Measurements from ENCODE around the gene TBC1D16. TPM values are rescaled to one million over a fixed set of nuclear protein-coding genes. Genes with fewer than 3 reads are reported as not detected.

Gene TBC1D16
- total RNA-seq, 2 donors from 2014 or later, result 1.9 to 2.6 TPM

GRCh38 chr17:79930062-79930876 lies 105.4 kb downstream of the TBC1D16 start:
- no peak for DNase-seq
- no peak overlapping the region for H3K4me3 Mint-ChIP-seq
- H3K36me3 Mint-ChIP-seq (ENCODE audit: low read depth), result no peaks in the 10 kb centered on the region
- no peak for ATAC-seq
- H3K4me1 Mint-ChIP-seq, result peaks cover 9% of the 10 kb centered on the region
- H3K27ac Mint-ChIP-seq, result no peak overlapping the region
- H3K27me3 Mint-ChIP-seq, result peaks cover 51% of the 10 kb centered on the region
- no peaks in the 10 kb centered on the region for H3K9me3 ChIP-seq (ENCODE audit: control insufficient read depth, low read length, poor library complexity, severe bottlenecking)

GRCh38 chr17:79929257-79930061 lies 106.2 kb downstream of the TBC1D16 start:
- H3K27ac Mint-ChIP-seq, result no peak overlapping the region
- no peaks in the 10 kb centered on the region for H3K36me3 Mint-ChIP-seq (ENCODE audit: low read depth)
- peaks cover 8% of the 10 kb centered on the region for H3K4me1 Mint-ChIP-seq
- H3K9me3 ChIP-seq (ENCODE audit: control insufficient read depth, low read length, poor library complexity, severe bottlenecking), result no peaks in the 10 kb centered on the region
- H3K27me3 Mint-ChIP-seq, result peaks cover 54% of the 10 kb centered on the region
- H3K4me3 Mint-ChIP-seq, result no peak overlapping the region
- DNase-seq (no peak), ATAC-seq (no peak)

GRCh38 chr17:79928502-79929256 lies 107.0 kb downstream of the TBC1D16 start:
- Mint-ChIP-seq H3K4me3 (peak overlapping the region; percentile 9), H3K27me3 (peaks cover 50% of the 10 kb centered on the region), H3K27ac (no peak overlapping the region), H3K36me3 (ENCODE audit: low read depth) (no peaks in the 10 kb centered on the region), H3K4me1 (peaks cover 3% of the 10 kb centered on the region)
- DNase-seq (no peak), ATAC-seq (no peak)
- no peaks in the 10 kb centered on the region for H3K9me3 ChIP-seq (ENCODE audit: control insufficient read depth, low read length, poor library complexity, severe bottlenecking)

GRCh38 chr17:79927688-79928501 lies 107.8 kb downstream of the TBC1D16 start:
- H3K4me3 Mint-ChIP-seq, result no peak overlapping the region
- DNase-seq, result no peak
- no peak overlapping the region for H3K27ac Mint-ChIP-seq
- peaks cover 42% of the 10 kb centered on the region for H3K27me3 Mint-ChIP-seq
- H3K4me1 Mint-ChIP-seq, result peaks cover 3% of the 10 kb centered on the region
- H3K36me3 Mint-ChIP-seq (ENCODE audit: low read depth), result no peaks in the 10 kb centered on the region
- H3K9me3 ChIP-seq (ENCODE audit: control insufficient read depth, low read length, poor library complexity, severe bottlenecking), result no peaks in the 10 kb centered on the region
- no peak for ATAC-seq

- peaks cover 3% of the 10 kb centered on the region for H3K4me1 Mint-ChIP-seq
- peaks cover 35% of the 10 kb centered on the region for H3K27me3 Mint-ChIP-seq
- H3K36me3 Mint-ChIP-seq (ENCODE audit: low read depth), result no peaks in the 10 kb centered on the region
- ATAC-seq (no peak), DNase-seq (no peak)
- H3K4me3 Mint-ChIP-seq, result no peak overlapping the region
- H3K27ac Mint-ChIP-seq, result no peak overlapping the region
- no peaks in the 10 kb centered on the region for H3K9me3 ChIP-seq (ENCODE audit: control insufficient read depth, low read length, poor library complexity, severe bottlenecking)
Observed at GRCh38 chr17:79927136-79927661, 108.5 kb downstream of the TBC1D16 start.

GRCh38 chr17:79926605-79927135 lies 109.0 kb downstream of the TBC1D16 start:
- no peak overlapping the region for H3K4me3 Mint-ChIP-seq
- ATAC-seq (no peak), DNase-seq (no peak)
- H3K36me3 Mint-ChIP-seq (ENCODE audit: low read depth), result no peaks in the 10 kb centered on the region
- H3K27ac Mint-ChIP-seq, result no peak overlapping the region
- peaks cover 3% of the 10 kb centered on the region for H3K4me1 Mint-ChIP-seq
- H3K9me3 ChIP-seq (ENCODE audit: control insufficient read depth, low read length, poor library complexity, severe bottlenecking), result no peaks in the 10 kb centered on the region
- H3K27me3 Mint-ChIP-seq, result peaks cover 32% of the 10 kb centered on the region

- peaks cover 3% of the 10 kb centered on the region for H3K4me1 Mint-ChIP-seq
- H3K9me3 ChIP-seq (ENCODE audit: control insufficient read depth, low read length, poor library complexity, severe bottlenecking), result no peaks in the 10 kb centered on the region
- H3K27ac Mint-ChIP-seq, result no peak overlapping the region
- H3K36me3 Mint-ChIP-seq (ENCODE audit: low read depth), result no peaks in the 10 kb centered on the region
- H3K4me3 Mint-ChIP-seq, result no peak overlapping the region
- ATAC-seq, result no peak
- H3K27me3 Mint-ChIP-seq, result peaks cover 32% of the 10 kb centered on the region
- no peak for DNase-seq
Observed at GRCh38 chr17:79926142-79926604, 109.5 kb downstream of the TBC1D16 start.

- peaks cover 3% of the 10 kb centered on the region for H3K4me1 Mint-ChIP-seq
- peaks cover 29% of the 10 kb centered on the region for H3K27me3 Mint-ChIP-seq
- no peaks in the 10 kb centered on the region for H3K9me3 ChIP-seq (ENCODE audit: control insufficient read depth, low read length, poor library complexity, severe bottlenecking)
- ATAC-seq, result no peak
- H3K4me3 Mint-ChIP-seq, result no peak overlapping the region
- no peak for DNase-seq
- H3K36me3 Mint-ChIP-seq (ENCODE audit: low read depth), result no peaks in the 10 kb centered on the region
- no peak overlapping the region for H3K27ac Mint-ChIP-seq
Observed at GRCh38 chr17:79925242-79925957, 110.3 kb downstream of the TBC1D16 start.

GRCh38 chr17:79924639-79924976 lies 111.1 kb downstream of the TBC1D16 start:
- peaks cover 32% of the 10 kb centered on the region for H3K27me3 Mint-ChIP-seq
- no peak overlapping the region for H3K27ac Mint-ChIP-seq
- no peak overlapping the region for H3K4me3 Mint-ChIP-seq
- H3K4me1 Mint-ChIP-seq, result peaks cover 3% of the 10 kb centered on the region
- DNase-seq (no peak), ATAC-seq (no peak)
- H3K9me3 ChIP-seq (ENCODE audit: control insufficient read depth, low read length, poor library complexity, severe bottlenecking), result no peaks in the 10 kb centered on the region
- no peaks in the 10 kb centered on the region for H3K36me3 Mint-ChIP-seq (ENCODE audit: low read depth)

- ATAC-seq (no peak), DNase-seq (peak in 1 of 3 donors; percentile 21)
- no peaks in the 10 kb centered on the region for H3K36me3 Mint-ChIP-seq (ENCODE audit: low read depth)
- no peak overlapping the region for H3K4me3 Mint-ChIP-seq
- no peak overlapping the region for H3K27ac Mint-ChIP-seq
- H3K4me1 Mint-ChIP-seq, result peaks cover 3% of the 10 kb centered on the region
- peaks cover 35% of the 10 kb centered on the region for H3K27me3 Mint-ChIP-seq
- no peaks in the 10 kb centered on the region for H3K9me3 ChIP-seq (ENCODE audit: control insufficient read depth, low read length, poor library complexity, severe bottlenecking)
Observed at GRCh38 chr17:79923974-79924638, 111.6 kb downstream of the TBC1D16 start.

- Mint-ChIP-seq H3K4me1 (peaks cover 1% of the 10 kb centered on the region), H3K27ac (no peak overlapping the region), H3K27me3 (peaks cover 26% of the 10 kb centered on the region), H3K4me3 (no peak overlapping the region), H3K36me3 (ENCODE audit: low read depth) (no peaks in the 10 kb centered on the region)
- H3K9me3 ChIP-seq (ENCODE audit: control insufficient read depth, low read length, poor library complexity, severe bottlenecking), result no peaks in the 10 kb centered on the region
- ATAC-seq (no peak), DNase-seq (no peak)
Observed at GRCh38 chr17:79922798-79923197, 112.9 kb downstream of the TBC1D16 start.

Data from T-helper 17 cell (primary cell).